DOHH2 (cell line): ENCODE measurements around the gene TYRO3.

Experiments
- CTCF ChIP-seq: fragments of 200-600 bp; sonication (generic); IDR thresholded peaks from one replicate; pipeline ENCODE4 v1.5.1; 2014; ENCODE audit warnings: antibody characterized with exemption, mild to moderate bottlenecking, low read depth, low read length; ENCODE audit not compliant: poor library complexity, severe bottlenecking
- EZH2phosphoT487 ChIP-seq: fragments of 200-600 bp; sonication (generic); IDR thresholded peaks from 2 replicates; pipeline ENCODE4 v1.6.1; 2017; ENCODE audit warnings: borderline replicate concordance, mild to moderate bottlenecking, antibody characterized with exemption, low read length, moderate library complexity, mixed read lengths

GRCh38 chr15:41521614-41522013 is 37.4 kb upstream of the TYRO3 start:
- no peak for TF ChIP-seq CTCF
- no peak for TF ChIP-seq EZH2phosphoT487
